Body of pancreas (tissue), 4 donors: ENCODE results near the gene LIN9.

ENCODE experiments used
- POLR2A ChIP-seq, 3 donors: fragments of 450-650 bp; IDR thresholded peaks; one replicate each; pipeline ENCODE4 v1.6.1; 2016; ENCODE audit warnings: antibody characterized with exemption in 3 of 3, mild to moderate bottlenecking in 2 of 3
- TF ChIP-seq, protein P1 (sequence below), 7 experiments: fragments of 450-650 bp in 4 of 7; fragments of 200-600 bp in 3 of 7; sonication (generic) in 3 of 7; IDR thresholded peaks; one replicate each; pipeline ENCODE4 v1.5.1; 2016 to 2019; ENCODE audit warnings: antibody characterized with exemption in 7 of 7

GRCh38 chr1:226332947-226333346, 24.0 kb upstream of the LIN9 start:
- TF ChIP-seq, protein P1, sequence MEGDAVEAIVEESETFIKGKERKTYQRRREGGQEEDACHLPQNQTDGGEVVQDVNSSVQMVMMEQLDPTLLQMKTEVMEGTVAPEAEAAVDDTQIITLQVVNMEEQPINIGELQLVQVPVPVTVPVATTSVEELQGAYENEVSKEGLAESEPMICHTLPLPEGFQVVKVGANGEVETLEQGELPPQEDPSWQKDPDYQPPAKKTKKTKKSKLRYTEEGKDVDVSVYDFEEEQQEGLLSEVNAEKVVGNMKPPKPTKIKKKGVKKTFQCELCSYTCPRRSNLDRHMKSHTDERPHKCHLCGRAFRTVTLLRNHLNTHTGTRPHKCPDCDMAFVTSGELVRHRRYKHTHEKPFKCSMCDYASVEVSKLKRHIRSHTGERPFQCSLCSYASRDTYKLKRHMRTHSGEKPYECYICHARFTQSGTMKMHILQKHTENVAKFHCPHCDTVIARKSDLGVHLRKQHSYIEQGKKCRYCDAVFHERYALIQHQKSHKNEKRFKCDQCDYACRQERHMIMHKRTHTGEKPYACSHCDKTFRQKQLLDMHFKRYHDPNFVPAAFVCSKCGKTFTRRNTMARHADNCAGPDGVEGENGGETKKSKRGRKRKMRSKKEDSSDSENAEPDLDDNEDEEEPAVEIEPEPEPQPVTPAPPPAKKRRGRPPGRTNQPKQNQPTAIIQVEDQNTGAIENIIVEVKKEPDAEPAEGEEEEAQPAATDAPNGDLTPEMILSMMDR (IDR thresholded peaks at IDR 0.05) = no peak
- TF ChIP-seq POLR2A (IDR thresholded peaks at IDR 0.05) = no peak
